ENCODE data around the gene USP20. TPM values are rescaled to one million over a fixed set of nuclear protein-coding genes. Genes with fewer than 3 reads are reported as not detected.

The USP20 gene
- polyA plus RNA-seq, 3 donors: 22.4 to 27.8 (median 22.6) TPM

DNA sequence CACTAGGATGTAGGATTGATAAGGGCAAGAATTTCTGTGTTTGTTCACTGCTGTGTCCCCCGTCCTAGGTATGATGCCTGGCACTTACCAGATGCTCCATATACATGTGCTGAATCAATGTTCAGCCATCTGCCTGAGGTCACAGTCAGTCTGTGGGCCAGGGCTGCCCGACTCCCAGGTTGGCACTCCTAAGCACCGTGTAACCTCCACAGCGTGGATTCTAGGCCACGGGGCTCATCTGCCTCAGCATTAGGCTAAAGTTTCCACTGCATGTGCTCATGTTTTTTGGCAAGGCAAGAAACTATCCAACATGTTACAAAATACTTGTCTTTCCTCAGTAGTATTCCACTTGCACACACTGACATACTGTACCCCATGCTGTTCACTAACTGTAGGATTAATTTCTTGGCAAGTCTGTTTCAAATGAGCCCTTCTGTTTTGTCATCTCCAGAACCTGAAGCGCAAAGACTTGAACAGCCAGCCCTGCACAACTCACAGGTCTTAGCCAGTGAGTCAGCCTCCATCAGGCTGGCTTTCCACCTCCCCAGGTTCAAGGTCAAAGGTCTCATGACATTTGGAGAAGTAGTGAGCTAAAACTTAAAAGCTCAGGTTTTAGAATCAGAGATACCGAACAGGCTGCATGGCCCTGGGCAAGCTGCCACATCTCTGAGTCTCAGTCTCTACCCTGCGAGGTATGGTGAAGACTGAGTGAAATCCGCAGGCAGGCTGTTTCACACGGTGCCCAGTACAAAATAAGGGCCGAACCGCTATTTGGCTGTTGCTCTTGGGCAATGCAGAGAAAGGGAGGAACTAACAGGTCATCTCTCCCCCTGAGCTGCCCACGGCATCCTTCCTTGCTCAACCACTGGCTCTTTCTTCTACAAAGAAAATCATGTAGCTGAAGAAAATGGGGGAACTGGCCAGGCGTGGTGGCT is 18.5 kb upstream of the USP20 start:
- no peak for DNase-seq

- DNase-seq: no peak
Measured at GRCh38 chr9:129822898-129823541, 12.2 kb upstream of the USP20 start.

- DNase-seq: no peak
Measured at GRCh38 chr9:129823542-129823934, 11.7 kb upstream of the USP20 start.

DNA sequence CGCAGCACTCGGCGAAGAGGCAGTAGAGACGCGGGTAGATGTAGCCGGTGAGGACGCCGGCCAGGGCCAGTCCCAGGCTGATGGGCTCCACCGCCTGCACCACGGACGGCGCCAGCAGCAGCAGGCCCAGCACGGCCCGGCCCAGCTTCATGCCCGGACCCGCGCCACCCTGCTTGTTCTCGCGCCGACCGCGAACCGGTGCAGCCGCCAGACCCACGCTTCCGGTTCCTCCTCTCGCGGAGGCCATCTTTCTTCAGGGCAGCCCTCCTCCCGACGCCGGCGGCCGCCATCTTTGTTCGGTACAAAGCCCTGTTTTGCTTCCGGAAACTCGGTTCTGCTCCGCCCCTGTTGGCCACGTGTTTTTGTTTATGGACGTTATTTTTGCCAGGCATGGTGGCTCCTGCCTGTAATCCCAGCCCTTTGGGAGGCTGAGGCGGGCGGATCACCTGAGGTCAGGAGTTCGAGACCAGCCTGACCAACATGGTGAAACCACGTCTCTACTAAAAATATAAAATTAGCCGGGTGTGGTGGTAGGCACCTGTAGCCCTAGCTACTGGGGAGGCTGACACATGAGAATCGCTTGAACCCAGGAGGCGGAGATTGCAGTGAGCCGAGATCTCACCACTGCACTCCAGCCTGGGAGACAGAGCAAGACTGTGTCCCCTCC is 11.2 kb upstream of the USP20 start, which contains the start of gene TOR1A:
Gene TOR1A, minus strand, starts transcription at position 202 of the 667 bp plus-strand sequence. Its CDS starts 51 bp downstream, at position 151.
- peak; percentile 93 for DNase-seq

GRCh38 chr9:129826344-129826743 is 8.9 kb upstream of the USP20 start:
- no peak for DNase-seq

- DNase-seq: no peak
Measured at GRCh38 chr9:129826759-129827158, 8.5 kb upstream of the USP20 start.

- no peak for DNase-seq
Measured at GRCh38 chr9:129828051-129828450, 7.2 kb upstream of the USP20 start.

DNA sequence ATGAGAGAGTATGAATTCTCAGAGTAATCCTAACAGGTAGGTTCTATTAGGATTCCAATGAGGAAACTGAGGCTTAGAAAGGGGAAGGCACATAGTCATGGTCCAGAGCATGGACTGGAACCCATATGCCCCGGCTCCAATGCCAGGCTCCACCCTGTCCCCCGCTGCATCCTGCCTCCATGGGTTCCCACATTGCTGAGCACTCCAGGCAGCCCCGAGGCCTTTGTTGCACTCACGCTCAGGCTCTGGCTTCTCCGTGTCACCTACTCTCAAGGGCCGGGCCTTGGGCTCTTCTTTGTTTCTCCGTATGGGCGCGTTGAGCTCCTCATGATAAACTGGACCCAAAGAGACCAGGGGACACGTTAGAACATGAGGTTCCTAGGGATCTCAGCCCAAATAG is 6.3 kb upstream of the USP20 start:
- no peak for DNase-seq

DNA sequence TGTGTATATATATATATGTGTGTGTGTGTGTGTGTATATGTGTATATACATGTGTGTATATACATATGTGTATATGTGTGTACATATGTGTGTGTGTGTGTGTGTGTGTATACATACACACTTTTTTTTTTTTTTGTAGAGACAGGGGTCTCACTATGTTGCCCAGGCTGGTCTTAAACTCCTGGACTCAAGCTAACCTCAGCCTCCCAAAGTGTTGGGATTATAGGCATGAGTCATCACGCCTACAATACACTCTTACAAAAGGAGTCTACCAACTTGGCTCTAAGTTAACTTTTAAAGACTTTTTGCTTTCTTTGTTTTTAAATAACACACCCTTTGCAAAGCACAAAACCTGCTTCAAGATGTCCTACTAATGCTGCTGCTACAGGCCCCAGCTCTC is 2.3 kb upstream of the USP20 start:
- no peak for DNase-seq

DNA sequence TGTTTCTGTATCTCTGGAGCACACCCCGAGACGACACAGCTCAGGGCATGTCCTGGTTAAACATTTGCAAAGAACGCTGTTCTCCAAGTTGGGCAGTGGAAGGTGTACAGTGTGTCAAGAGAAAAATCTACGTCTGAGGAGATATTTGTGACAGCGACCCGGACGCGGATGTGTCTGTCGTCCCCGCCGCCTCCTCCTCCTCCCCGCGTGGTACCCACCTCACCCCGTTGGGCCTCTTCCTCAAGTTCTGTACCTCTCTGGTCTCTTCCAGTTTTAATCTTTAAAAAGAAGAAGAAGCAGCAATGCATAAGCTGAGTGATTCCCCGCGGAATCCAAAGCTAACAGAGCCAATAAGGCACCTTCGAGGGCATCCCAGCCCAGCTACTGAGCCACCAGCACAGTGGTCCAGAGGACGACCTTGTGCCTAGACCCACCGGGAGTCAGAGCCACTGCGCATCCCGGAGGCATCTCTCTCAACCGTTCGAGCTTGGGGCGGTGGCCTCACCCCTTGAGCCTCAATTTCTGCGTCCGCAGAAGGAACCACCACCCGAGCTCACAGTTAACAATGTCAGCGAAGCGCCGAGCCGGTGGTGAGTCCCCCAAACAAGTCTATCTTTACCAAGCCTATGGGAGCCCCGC is 650 bp upstream of the USP20 start:
- DNase-seq: no peak

GRCh38 chr9:129835860-129836223 is 584 bp downstream of the USP20 start:
- no peak for DNase-seq

DNA sequence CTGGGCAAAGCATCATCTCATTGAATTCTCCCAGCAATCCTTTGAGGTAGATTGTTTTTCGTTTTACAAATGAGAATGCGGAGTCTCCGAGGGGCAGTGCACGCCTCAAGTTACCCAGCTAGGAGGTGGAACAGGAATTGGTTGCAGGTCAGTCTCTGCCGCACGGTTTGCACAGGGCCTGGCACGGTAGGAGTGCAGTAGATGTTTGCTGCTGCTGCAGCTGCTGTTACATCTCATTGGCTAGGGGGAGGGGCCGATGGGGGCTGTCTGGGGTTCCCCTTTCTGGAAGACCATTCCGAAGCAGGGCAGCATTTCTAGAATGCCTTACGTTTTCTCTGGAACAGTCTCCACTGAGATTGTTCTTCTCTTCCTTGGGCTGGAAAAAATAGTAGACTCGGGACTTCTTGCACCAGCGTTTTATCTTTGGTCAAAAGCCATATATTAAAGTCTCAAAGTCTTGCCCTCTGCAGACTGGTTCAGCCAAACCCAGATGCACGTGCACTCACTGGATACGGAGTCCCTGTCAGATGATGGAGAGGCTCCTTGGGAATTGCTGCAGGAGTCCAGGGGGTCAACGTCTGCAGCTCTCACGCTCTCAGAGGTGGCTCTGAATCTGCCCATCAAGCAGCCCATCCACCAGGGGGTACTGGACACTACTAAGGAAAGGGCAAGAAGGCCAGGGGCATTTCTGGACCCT is 1.2 kb downstream of the USP20 start:
- no peak for DNase-seq

- no peak for DNase-seq
Measured at GRCh38 chr9:129838707-129839259, 3.5 kb downstream of the USP20 start.

- no peak for DNase-seq
Measured at GRCh38 chr9:129839324-129840023, 4.2 kb downstream of the USP20 start.

- no peak for DNase-seq
Measured at GRCh38 chr9:129840034-129840433, 4.8 kb downstream of the USP20 start.

DNA sequence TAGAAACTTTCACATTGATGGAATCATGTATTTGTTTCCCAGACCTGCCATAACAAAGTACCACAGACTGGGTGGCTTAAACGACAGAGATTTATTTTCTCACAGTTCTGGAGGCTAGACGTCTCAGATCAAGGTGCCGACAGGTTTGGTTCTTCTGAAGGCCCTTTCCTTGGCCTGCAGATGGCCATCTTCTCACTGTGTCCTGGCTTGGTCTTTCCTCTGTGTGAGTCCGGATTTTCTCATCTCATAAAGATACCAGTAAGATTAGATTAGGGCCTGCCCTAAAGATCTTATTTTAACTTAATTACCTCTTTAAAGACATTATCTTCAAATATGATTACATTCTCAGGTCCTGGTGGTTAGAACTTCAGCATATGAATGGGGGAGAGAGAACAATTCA is 5.8 kb downstream of the USP20 start:
- DNase-seq: no peak

GRCh38 chr9:129845373-129845772 is 10.1 kb downstream of the USP20 start:
- DNase-seq: no peak

GRCh38 chr9:129848712-129849441 is 13.6 kb downstream of the USP20 start:
- DNase-seq: no peak

DNA sequence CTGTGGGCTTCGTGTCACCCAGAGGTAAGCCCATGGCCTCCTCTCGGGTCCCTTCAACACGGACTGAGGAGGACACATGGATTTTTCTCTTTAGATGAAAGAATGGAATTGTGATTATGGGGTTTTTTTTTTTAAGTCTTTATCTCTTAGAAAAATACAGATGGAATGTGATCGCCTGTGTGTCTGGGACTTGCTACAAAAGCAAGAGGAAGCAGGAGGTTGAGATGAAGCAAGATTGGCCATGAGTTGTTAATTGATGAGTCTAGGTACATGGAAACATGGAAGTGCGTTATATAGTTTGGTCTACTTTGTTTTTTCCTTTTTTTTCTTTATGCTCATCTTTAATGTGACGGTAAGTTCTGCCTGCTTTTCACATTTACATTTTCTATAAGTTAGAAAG is 14.6 kb downstream of the USP20 start:
- no peak for DNase-seq

All from renal pelvis (tissue), 4 donors.